ENCODE results near the gene CARMIL3. TPM values are rescaled to one million over a fixed set of nuclear protein-coding genes. Genes with fewer than 3 reads are reported as not detected.
A peak's percentile ranks its signal among the peaks of the same experiment; 100 is the strongest.
"Not testable (repeated sequence)": the region's sequence is repeated elsewhere in the genome, so short reads cannot be mapped to it uniquely, and the experiment has no call there.

The CARMIL3 gene
- total RNA-seq (2022) = 0.20 TPM in 1 of 2 replicates, not detected in the other
- Bru-seq, nascent RNA = not detected
- percentile 5 among the genes with signal in this experiment for BruChase-seq, experiment 1, labeled RNA remaining after a 6-hour chase
- BruChase-seq, experiment 2, labeled RNA remaining after a 2-hour chase = not detected
- long read RNA-seq = 0 reads

GRCh38 chr14:24051789-24052655 is at the start of gene CARMIL3:
Gene CARMIL3 (plus strand): TSS chr14:24052009. CDS start chr14:24052154, 145 bp downstream.
- H3K27me3 Mint-ChIP-seq (ENCODE audit: insufficient read depth, unreplicated experiment) = peaks cover 82% of the 10 kb centered on the region
- intact Hi-C loops (cut with micrococcal nuclease) = loop anchor here (2.0 kb wide), 1 partner anchor 29 kb away; no protein-coding TSS in a partner anchor
- H3K4me3 Mint-ChIP-seq (ENCODE audit: unreplicated experiment) = peak within 1 kb of the TSS; percentile 61
- H3K9me3 Mint-ChIP-seq (ENCODE audit: unreplicated experiment) = no peaks in the 10 kb centered on the region
- TF ChIP-seq CTCF (IDR thresholded peaks at IDR 0.05; ENCODE audit: unreplicated experiment) = no peak
- ChIA-PET CTCF (interaction anchor here (0.8 to 1.1 kb wide), 5 partner anchors 18 to 268 kb away, joined by 3 to 7 read pairs (median 3); partner anchors contain the start of gene IRF9), POLR2A (interaction anchor here (0.8 to 1.4 kb wide), 3 partner anchors 19 to 42 kb away, joined by 3 to 6 read pairs (median 3); partner anchors contain the start of gene PCK2)
- no peak within 1 kb of the TSS for H3K27ac Mint-ChIP-seq (ENCODE audit: low read depth, unreplicated experiment)
- DNase-seq (ENCODE audit: unreplicated experiment) = peak; percentile 27
- BruUV-seq (replicated peaks) = no TSS peak
- peaks cover 9% of the 10 kb centered on the region for H3K36me3 Mint-ChIP-seq (ENCODE audit: insufficient read depth, unreplicated experiment)
- H3K4me1 Mint-ChIP-seq (ENCODE audit: insufficient read depth, unreplicated experiment) = peaks cover 12% of the 10 kb centered on the region

- H3K4me1 Mint-ChIP-seq (ENCODE audit: insufficient read depth, unreplicated experiment); H3K9me3 Mint-ChIP-seq (ENCODE audit: unreplicated experiment); H3K27ac Mint-ChIP-seq (ENCODE audit: low read depth, unreplicated experiment); POLR2A ChIA-PET; H3K4me3 Mint-ChIP-seq (ENCODE audit: unreplicated experiment); intact Hi-C loops (cut with micrococcal nuclease); H3K36me3 Mint-ChIP-seq (ENCODE audit: insufficient read depth, unreplicated experiment); DNase-seq (ENCODE audit: unreplicated experiment); H3K27me3 Mint-ChIP-seq (ENCODE audit: insufficient read depth, unreplicated experiment); BruUV-seq (replicated peaks): not testable (repeated sequence)
- CTCF ChIA-PET = interaction anchor here (0.6 kb wide), 1 partner anchor 74 kb away, joined by 3 read pairs; no protein-coding TSS in a partner anchor
Observed at GRCh38 chr14:24006471-24006816, 45.4 kb upstream of the CARMIL3 start.

GRCh38 chr14:24006817-24007652 is 44.8 kb upstream of the CARMIL3 start:
- BruUV-seq (replicated peaks); DNase-seq (ENCODE audit: unreplicated experiment); POLR2A ChIA-PET: not testable (repeated sequence)

GRCh38 chr14:24011051-24011450 is 40.8 kb upstream of the CARMIL3 start:
- Mint-ChIP-seq H3K4me3 (ENCODE audit: unreplicated experiment) (no peak overlapping the region), H3K27me3 (ENCODE audit: insufficient read depth, unreplicated experiment) (peaks cover under 1% of the 10 kb centered on the region), H3K36me3 (ENCODE audit: insufficient read depth, unreplicated experiment) (no peaks in the 10 kb centered on the region), H3K27ac (ENCODE audit: low read depth, unreplicated experiment) (peak overlapping the region; percentile 32), H3K9me3 (ENCODE audit: unreplicated experiment) (no peaks in the 10 kb centered on the region), H3K4me1 (ENCODE audit: insufficient read depth, unreplicated experiment) (no peaks in the 10 kb centered on the region)
- intact Hi-C loops (cut with micrococcal nuclease) = loop anchor here (5.0 kb wide), 1 partner anchor 231 kb away; the partner anchor contains the start of gene TINF2
- CTCF ChIA-PET = interaction anchor here (0.7 to 1.0 kb wide), 6 partner anchors 79 to 418 kb away, joined by 3 to 5 read pairs (median 4); partner anchors contain the start of gene CBLN3
- no peak for DNase-seq (ENCODE audit: unreplicated experiment)
- no peak for TF ChIP-seq CTCF (IDR thresholded peaks at IDR 0.05; ENCODE audit: unreplicated experiment)
- no TSS peak for BruUV-seq (replicated peaks)
- POLR2A ChIA-PET = no interaction called here

More at GRCh38 chr14:24006817-24007652, 44.8 kb upstream of the CARMIL3 start:
- H3K4me3 Mint-ChIP-seq (ENCODE audit: unreplicated experiment); H3K4me1 Mint-ChIP-seq (ENCODE audit: insufficient read depth, unreplicated experiment); H3K27me3 Mint-ChIP-seq (ENCODE audit: insufficient read depth, unreplicated experiment); intact Hi-C loops (cut with micrococcal nuclease); H3K36me3 Mint-ChIP-seq (ENCODE audit: insufficient read depth, unreplicated experiment); H3K27ac Mint-ChIP-seq (ENCODE audit: low read depth, unreplicated experiment); H3K9me3 Mint-ChIP-seq (ENCODE audit: unreplicated experiment): not testable (repeated sequence)
- CTCF ChIA-PET = interaction anchor here (0.6 to 1.3 kb wide), 2 partner anchors 73 to 86 kb away, joined by 3 to 5 read pairs; no protein-coding TSS in a partner anchor

GRCh38 chr14:24012726-24013273 is 39.0 kb upstream of the CARMIL3 start:
- H3K27ac Mint-ChIP-seq (ENCODE audit: low read depth, unreplicated experiment); H3K36me3 Mint-ChIP-seq (ENCODE audit: insufficient read depth, unreplicated experiment); DNase-seq (ENCODE audit: unreplicated experiment); H3K9me3 Mint-ChIP-seq (ENCODE audit: unreplicated experiment); BruUV-seq (replicated peaks); H3K4me3 Mint-ChIP-seq (ENCODE audit: unreplicated experiment); H3K4me1 Mint-ChIP-seq (ENCODE audit: insufficient read depth, unreplicated experiment): not testable (repeated sequence)
- POLR2A ChIA-PET = interaction anchor here (1.0 kb wide), 1 partner anchor 97 kb away, joined by 5 read pairs; no protein-coding TSS in a partner anchor
- H3K27me3 Mint-ChIP-seq (ENCODE audit: insufficient read depth, unreplicated experiment) = peaks cover 18% of the 10 kb centered on the region
- intact Hi-C loops (cut with micrococcal nuclease) = loop anchor here (5.0 kb wide), 1 partner anchor 230 kb away; the partner anchor contains the start of gene TINF2
- CTCF ChIA-PET = interaction anchor here (0.7 to 0.8 kb wide), 2 partner anchors 29 to 72 kb away, joined by 3 read pairs; no protein-coding TSS in a partner anchor
